OCI-LY1 (cell line): ENCODE measurements around the gene SLC2A13.

Experiments used
- EZH2 ChIP-seq: fragments of 200-600 bp; sonication (generic), shearing (Covaris generic); IDR thresholded peaks from 2 replicates; pipeline ENCODE4 v1.8.0; 2017; ENCODE audit warnings: borderline replicate concordance, mixed run types, mild to moderate bottlenecking, antibody characterized with exemption, low read length, moderate library complexity, mixed read lengths
- TF ChIP-seq, protein P1 (sequence below): fragments of 200-600 bp; sonication (generic), shearing (Covaris generic); IDR thresholded peaks from 2 replicates; pipeline ENCODE4 v1.5.1; 2017; ENCODE audit warnings: mild to moderate bottlenecking, antibody characterized with exemption, low read length, moderate library complexity, mixed read lengths

DNA sequence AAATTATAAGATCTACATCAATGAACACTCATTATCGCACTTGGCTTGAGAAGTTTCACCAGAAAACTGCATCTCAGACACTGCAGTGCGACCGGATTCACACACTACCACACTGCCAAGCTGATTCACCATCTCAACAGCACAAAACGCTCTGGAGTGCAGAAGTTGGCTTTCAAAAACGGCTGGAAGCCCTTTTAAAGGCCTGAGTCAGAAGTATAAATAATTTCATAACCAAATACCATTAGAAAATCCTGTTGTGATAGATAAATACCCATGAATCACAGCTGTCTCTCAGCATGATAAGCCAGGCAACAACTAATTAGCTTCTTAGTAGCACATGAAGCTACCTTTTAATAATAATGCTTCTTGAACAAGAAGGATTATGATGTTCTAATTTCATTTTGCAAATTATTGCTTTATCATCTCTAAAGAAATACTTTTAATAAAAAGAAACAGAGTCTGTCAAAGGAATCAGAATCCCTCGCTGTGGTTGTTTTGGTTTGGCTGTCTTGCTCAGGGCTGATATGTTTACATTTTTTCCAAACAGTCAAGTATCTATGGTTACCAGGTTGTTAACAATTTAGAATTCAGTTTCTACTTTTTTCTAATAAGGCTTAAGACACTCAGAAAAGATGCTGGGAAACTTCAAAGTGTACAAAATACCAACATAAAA lies 51.2 kb downstream of the SLC2A13 start:
- TF ChIP-seq, protein P1, sequence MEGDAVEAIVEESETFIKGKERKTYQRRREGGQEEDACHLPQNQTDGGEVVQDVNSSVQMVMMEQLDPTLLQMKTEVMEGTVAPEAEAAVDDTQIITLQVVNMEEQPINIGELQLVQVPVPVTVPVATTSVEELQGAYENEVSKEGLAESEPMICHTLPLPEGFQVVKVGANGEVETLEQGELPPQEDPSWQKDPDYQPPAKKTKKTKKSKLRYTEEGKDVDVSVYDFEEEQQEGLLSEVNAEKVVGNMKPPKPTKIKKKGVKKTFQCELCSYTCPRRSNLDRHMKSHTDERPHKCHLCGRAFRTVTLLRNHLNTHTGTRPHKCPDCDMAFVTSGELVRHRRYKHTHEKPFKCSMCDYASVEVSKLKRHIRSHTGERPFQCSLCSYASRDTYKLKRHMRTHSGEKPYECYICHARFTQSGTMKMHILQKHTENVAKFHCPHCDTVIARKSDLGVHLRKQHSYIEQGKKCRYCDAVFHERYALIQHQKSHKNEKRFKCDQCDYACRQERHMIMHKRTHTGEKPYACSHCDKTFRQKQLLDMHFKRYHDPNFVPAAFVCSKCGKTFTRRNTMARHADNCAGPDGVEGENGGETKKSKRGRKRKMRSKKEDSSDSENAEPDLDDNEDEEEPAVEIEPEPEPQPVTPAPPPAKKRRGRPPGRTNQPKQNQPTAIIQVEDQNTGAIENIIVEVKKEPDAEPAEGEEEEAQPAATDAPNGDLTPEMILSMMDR: no peak
- TF ChIP-seq EZH2: no peak
